COLO668 (cell line): ENCODE measurements around the gene ALPL.
"Not testable (repeated sequence)": the region's sequence is repeated elsewhere in the genome, so short reads cannot be mapped to it uniquely, and the experiment has no call there.

Experiments used
- DNase-seq: peaks from one replicate; lab custom pipeline; 2025; ENCODE audit not compliant: unreplicated experiment; lab: John Stamatoyannopoulos, UW

Gene ALPL

DNA sequence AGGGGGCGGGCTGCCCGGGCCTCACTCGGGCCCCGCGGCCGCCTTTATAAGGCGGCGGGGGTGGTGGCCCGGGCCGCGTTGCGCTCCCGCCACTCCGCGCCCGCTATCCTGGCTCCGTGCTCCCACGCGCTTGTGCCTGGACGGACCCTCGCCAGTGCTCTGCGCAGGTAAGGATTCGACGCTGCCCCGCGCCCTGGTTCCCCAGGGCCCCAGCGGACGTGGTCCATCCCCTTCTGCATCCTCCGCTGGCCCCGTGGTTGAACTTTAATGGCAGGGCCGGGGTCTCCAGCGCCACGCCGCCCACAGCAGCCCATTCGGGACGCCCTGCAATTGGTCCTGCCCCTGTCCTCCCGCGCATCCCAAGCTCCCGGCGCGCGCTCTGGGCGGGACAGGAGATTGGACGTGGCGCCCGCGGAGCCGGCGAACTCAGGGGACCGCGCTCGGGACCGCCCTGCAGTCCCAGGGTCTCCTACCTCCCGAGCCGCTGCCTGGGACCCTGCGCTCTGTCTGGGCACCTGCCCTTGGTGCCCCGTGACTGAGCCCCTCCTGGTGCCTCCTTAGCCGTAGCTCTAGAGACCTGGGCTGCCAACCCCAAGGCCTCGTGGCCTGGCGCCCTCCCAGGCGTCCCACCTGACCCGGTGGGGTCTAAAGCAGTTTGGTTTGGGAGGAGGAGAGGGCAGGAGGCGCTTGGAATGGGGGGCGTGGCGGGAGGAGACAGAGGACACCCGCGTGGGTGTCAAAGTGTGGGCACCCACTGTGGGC lies at the start of gene ALPL:
Gene ALPL (plus strand): TSS at position 73 of the 762 bp plus-strand sequence. CDS start 44,659 bp downstream, outside the sequence.
- DNase-seq: no peak

DNA sequence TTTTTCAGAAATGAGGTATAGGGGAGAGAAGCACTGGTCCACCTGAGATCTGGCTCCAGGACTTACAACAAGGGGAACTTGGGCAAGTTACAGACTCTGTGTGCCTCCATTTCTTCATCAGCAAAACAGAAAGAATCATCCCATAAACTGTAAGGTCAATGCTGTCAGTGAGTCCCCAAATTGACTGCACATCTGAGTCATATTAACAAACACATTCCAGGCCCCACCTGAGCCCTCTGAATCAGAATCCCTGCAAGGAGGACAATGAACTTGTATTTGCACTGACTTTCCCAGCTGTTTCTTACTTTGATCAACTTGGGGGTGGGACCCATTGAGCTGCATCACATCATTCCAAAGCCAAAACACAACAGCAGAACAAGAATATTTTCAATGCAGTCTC lies 44.1 kb upstream of the ALPL start:
- not testable (repeated sequence) for DNase-seq

DNA sequence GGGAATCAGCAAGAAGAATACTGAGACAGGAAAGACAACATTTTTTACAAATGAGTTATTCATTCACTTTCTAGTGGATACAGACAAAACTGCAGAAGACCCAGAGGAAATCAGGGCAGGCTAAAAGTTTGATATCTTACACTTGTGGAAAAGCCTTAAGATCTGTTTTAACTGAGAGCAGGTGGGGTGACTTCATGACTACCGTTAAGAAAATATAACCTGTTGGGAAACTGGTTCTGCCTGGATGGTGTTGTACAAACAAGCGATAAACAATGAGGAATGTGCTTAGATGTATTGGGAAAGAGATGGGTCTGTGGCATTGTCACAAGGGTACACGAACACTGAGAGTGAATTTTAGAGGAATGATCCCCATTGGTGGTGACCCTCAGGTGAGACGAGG lies 41.3 kb upstream of the ALPL start:
- DNase-seq: not testable (repeated sequence)

DNA sequence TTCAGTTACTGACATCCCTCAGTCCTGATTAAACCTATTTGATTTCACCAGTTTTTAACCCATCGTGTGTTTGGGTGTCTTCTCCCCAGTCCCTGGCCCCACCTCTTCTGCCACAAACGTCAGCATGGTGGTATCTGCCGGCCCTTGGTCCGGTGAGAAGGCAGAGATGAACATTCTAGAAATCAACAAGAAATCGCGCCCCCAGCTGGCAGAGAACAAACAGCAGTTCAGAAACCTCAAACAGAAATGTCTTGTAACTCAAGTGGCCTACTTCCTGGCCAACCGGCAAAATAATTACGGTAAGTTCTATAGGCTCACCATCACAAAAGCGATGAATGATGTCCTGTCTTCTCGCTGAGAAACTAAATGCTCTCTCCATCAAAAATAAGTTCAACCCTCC lies 40.6 kb upstream of the ALPL start:
- peak; percentile 25 for DNase-seq

DNA sequence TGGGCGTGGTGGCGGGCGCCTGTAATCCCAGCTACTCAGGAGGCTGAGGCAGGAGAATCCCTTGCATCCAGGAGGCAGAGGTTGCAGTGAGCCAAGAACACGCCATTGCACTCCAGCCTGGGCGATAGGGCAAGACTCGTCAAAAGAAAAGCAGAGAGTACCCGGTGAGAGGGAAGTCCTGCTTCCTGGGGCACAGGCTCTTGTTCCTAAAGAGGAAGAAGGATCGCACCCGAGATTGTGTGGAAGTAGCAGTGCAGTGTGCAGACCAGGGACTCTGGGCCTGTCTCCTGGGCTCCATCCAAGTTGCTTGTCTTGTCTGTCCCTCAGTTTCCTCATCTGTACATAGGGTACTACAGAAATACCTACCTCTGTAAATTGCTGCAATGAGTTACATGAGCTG lies 39.6 kb upstream of the ALPL start:
- no peak for DNase-seq

DNA sequence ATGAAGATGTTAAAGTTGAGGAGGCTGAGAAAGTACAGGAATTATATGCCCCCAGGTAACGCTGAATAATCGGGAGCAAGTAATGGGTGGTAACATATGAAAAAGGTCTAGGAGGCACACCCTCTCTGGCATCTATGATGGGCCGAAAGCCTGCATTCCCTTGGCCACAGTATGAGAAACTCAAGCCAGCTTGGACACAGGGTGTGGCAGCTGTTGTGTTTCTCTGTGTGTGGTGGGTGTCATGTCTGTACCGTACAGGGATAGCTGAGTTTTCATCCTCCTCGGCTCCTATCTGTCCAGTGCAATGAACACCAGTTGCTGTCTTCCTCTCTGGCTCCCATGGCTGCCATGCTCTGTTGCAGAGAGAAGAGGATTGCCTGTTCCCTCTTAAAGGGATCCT lies 36.4 kb upstream of the ALPL start:
- no peak for DNase-seq

DNA sequence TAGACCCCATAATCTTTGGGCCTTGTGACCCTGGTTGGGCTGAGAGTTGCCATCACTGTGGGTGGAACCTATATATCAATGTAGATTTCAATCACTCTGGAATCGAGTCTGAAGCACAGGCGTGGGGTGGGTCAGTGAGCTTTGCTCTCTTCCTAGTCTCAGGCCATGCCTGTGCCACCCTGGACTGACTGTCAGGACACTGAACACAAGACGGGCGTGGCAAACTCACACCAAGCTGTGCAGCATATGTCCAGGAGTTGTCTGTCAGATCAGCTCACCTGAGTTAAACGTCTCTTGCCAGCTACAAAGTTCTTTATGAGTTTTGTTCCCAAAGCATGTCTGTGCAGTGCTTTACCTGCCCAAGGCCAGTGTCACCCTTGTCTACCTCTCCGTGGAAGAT lies 30.9 kb upstream of the ALPL start:
- DNase-seq: no peak

DNA sequence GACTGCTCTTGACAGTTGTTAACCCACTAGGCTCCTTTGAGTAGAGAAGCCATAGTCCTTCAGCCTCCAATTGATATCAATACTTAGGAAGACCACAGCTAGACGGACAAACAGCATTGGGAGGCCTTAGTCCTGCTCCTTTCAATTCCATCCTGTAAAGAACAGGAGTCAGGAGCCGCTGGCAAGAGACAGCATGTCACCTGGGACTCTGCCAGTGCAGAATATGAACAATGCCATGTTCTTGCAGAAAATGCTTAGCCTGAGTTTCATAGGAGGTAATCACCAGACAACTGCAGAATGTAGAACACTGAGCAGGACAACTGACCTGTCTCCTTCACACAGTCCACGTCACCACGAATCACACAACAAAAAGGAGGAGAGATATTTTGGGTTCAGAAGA lies 25.3 kb upstream of the ALPL start:
- DNase-seq: not testable (repeated sequence)

DNA sequence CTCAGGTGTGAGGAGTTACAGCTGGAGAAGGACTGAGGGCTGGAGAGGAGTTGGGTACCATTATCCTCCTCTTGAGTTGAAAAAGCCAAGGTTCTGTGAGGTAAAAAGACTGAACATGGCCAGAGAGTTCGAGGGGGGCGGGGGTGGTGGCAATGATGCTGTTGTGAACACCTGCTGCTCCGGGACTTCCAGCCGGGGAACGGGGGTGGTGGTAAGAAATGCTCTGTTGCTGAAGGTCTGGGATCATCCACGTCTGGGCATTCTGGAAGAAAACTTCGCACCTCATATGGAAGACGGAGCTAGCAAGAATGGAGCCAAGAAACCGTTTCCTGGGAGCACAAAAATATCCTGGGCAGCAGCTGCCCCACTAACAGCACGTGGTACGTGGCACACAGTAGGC lies 20.1 kb upstream of the ALPL start:
- no peak for DNase-seq

DNA sequence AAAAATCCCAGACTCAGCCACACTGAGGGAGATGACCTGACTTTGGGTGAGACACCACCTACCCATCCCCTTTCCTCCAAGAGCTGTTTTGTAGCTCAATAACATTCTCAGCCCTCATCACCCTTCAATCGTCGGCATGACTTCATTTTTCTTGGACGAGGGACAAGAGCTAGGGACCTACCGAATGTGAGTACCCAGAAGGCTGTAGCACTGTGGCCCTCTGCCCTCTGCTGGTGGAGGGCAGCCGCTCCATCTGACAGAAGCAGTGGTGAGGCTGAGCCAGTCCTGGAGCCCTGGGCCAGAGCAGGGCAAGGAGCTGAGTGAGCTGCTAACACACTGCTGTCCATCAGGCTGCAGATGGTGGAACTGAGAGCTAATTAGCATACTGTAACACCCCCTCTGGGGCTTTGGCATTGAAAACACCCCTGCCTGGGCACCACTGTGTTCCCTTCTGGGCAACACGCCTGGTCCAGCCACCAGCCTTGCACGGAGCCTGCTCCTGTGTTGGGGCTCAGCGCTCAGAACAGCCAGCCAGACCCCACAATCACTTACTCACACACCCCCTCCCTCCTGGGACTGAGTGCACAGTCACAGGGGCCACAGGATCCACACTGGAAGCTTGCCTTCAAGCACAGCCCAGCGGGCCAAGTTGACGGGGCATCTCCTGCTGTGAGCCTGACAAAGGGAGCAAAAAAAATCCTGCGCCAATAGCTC lies 18.3 kb upstream of the ALPL start:
- no peak for DNase-seq

DNA sequence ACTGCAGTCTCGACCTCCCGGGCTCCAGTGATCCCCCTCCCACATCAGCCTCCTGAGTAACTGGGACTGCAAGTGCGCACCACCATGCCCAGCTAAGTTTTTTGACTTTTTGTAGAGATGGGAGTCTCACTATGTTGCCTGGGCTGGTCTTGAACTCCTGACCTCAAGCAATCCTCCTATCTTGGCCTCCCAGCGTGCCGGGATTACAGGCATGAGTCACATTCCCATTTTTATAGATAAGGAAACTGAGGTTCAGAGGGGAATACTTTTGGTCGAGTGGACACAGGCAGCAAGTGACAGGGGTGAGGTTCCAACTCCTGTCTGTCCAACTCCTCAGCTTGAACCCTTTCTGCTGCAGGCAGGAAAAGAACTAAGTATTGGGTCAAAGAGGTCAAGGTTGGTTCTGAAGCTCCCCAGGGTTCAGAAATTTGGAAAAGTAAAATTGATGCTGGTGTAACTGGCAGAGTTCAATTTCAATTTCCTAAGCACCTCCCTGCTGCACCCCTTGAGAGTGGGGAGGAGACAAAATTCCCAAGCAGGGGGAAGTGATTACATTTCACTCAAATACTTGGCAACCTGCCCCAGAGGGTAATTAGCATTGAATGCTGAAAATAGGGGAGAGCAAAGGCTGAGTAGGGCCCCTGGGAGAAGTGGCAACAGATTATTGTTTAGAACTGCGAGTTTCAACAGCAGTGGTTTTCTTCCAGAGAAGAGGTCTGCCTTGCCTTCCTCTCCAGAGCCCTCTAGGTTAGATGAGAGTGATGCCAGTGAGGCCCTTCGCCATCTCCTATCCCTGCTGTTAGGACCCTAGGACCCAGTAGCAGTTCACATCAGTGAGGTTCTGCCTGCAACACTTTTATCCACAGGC lies 17.5 kb upstream of the ALPL start:
- peak; percentile 39 for DNase-seq

DNA sequence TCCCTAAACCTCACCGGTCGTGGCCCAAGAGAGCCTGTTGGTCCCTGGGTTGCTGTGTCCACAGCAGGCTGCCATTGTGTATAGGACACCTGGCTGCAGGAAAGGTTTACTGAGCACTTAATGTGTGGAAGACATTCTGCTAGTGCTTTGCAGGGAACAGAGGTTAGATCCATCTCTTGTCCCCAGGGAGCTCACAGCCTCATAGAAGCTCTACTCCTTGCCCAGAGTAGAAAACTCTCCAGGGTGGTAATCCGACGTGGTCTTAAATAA lies 16.9 kb upstream of the ALPL start:
- DNase-seq: no peak

DNA sequence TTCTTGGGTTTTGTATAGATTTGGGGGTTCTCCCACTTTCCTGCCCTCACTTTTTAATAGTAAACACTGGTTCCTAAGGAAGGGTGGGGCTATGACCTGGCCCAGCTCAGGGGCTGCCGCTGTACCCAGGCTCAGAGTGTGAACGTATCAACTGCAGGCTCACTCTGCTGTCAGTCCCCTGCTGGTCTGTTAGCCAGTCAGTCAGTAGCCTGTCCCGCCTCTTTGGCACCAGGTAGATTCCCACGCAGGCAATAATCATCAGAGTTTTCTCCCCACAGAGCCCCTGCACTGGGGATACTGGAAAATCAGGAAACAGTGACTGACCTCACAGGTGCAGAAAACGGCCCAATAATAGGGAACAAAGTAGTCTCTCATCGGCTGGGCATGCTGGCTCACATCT lies 15.0 kb upstream of the ALPL start:
- no peak for DNase-seq

DNA sequence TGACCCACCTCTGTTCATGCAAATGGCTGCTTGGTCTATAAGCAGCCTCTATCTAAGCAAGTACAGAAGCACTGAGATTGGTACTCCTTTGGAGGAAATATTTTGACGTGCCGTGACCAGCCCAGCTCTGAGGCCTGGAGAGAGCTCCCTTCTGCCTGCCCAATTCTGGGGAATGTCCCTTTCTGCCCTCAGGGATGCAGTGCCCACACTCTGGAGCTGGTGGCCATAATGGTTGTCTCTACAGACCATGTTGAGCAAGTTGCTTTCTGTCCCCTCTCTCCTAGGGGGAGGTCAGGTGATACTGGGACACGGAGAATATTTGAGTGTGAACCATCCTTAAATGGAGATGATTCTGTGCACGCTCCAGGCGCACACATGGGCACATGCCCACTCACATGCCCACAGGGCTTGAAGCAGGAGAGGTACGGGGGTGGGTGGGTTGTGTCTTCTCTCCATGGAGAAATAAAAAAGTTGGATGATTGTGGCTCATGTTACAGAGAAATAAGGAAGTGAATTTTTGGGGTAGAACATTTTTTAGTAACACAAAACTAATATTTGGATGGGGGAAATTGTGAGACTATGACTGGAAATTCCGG lies 13.9 kb upstream of the ALPL start:
- DNase-seq: no peak

DNA sequence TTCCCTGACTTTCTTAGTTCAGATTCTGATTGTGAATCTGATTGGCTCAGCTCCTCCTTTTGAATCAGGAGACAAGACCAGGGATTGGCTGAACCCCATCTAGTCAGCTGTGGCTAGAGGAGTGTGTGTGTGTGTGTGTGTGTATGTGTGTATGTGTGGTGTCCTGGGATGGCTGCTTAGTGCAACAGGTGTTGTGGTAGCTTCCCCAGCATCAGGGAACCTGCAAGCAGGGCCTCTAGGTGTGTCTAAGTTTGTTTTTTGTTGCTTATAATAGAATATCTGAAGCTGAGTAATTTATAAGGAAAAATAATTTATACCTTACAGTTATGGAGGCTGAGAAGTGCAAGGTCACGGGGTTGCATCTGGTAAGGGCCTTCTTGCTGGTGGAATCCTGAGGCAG lies 13.2 kb upstream of the ALPL start:
- DNase-seq: no peak

DNA sequence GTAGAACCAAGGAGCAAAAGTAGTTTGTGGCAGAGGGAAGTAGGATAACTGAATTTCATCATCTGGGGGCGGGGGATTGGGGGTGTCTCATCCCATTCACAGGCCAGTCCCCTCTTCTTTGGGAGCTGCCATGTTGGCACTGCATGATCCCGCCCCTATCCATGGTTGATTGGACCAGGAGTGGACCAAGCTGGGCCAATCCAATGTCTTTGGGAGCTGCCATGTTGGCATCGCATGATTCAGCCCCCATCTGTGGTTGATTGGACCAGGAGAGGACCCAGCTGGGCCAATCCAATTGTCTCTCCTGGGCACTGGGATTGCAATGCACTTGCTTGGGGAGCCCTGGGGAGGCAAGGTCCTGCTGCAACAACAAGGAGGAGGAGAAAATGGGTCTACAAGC lies 12.3 kb upstream of the ALPL start:
- no peak for DNase-seq

DNA sequence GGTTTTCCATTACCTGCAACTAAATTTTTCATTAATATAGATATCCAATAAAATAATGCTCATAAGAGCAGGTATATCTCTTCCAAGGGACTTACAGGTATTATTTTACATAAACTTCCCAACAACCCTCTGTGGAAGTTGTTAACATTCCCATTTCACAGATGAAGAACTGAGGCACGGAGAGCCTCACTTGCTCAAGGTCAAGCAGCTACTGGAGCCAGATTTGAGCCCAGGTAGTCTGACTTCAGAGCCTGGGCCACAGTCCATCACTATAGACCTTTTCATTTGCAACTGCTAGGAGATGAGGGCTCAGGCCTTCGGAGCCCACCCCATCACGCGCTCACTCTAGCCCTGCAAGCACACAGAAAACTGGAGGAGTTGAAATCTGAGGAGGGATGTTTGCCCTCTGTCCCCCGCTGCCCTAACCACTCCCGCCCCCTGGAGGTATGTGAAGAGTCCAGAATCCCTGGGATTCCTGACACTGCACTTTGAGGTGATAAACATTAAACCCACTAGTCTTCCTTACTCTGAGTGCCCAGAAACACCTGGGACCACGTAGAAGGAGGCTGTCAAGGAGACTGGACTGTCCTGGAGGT lies 11.7 kb upstream of the ALPL start:
- no peak for DNase-seq

DNA sequence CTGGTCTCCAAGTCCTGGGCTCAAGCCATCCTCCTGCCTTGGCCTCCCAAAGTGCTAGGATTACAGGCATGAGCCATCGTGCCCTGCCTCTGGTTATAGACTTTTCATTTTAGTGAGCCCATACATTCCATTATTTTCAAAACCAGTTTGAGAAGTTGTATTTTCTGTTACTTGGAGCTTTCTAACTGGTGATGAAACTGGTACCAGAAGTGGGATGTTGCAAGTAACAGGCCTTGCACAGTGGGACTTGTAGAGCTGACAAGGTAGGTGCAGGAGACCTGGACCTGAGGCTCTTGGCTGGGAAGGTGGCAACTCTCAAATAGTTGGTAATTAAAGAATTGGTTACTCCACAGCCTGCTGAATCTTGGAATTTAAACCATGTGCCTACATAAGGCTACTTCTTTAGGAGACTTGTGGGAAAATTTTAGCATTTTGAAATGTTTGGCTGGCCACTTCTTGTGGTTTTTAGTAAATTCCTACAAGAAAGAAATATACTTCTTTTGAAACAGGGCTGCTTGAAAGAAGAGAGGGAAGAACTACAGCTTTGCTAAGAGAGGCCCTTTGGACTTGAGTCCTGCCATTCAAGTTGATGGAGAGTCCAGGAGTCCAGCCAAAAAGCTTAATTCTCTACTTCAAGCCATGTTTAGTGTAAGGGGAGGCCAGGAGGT lies 9.8 kb upstream of the ALPL start:
- DNase-seq: no peak

DNA sequence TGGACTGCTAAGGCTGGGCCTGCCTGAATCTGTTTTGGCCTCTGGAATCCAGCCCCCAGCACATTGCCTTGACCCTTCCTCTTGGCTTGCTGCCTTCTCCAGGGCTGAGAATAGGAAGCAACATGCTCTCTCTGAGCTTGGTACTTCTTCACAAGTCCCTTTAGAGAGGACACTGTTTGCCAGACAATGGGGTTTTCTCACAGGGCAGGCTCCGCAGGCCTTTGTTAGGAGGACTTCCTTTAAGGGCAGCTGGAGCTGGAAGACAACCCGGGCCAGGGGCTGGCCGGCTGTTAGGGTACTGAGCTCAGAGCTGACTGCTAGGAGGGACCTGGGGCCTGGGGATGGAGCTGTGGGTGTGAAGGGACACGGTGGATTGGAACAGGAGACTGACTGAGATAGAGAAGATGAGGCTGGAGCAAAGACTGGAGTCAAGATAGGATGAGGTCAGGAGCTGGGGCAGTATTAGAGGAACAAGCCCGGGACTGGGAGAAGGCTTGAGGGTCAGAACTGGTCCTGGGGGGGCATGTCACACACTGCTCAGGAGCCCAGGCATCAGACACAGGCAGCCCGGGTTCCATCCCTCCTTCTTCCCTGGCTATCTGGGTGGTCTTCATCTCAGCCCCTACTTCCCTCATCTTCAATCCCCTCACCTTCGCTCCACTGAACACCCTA lies 5.4 kb upstream of the ALPL start:
- no peak for DNase-seq

DNA sequence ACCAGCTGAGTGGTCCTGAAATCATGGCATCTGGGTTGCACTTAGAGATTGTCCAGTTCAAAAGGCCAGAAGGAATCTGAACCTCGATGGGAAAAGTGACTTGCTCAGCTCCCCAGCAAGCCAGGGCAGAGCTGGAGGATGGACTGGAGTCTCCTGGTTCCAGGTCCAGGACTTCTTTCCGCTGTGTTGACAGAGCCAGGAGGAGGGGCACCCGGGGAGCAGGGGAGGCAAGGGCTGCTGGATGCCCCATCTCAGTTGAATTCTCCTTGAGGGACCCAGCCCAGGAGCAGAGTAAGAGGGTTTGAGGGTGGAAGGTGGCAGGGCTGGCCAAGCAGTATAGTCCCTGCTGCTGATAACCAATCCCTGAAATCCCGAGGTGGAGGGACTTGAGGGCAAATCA lies 2.4 kb upstream of the ALPL start:
- DNase-seq: no peak
